HepG2 (cell line): ENCODE results near the gene C6orf136. TPM values are rescaled to one million over a fixed set of nuclear protein-coding genes. Genes with fewer than 3 reads are reported as not detected.

Source experiments
- BCL3 ChIP-seq: sonication (generic); formaldehyde crosslinking; IDR thresholded peaks from 2 replicates; pipeline ENCODE4 v1.5.1; 2020; ENCODE audit warnings: mild to moderate bottlenecking, missing genetic modification reagents, moderate library complexity
- CTCF ChIP-seq: sonication (generic); formaldehyde crosslinking; IDR thresholded peaks from 2 replicates; pipeline ENCODE4 v1.5.0; 2020; ENCODE audit warnings: mild to moderate bottlenecking, missing genetic modification reagents, moderate library complexity
- EED ChIP-seq: sonication (generic); formaldehyde crosslinking; IDR thresholded peaks from 2 replicates; pipeline ENCODE4 v1.5.0; 2020; ENCODE audit warnings: mild to moderate bottlenecking, missing genetic modification reagents
- HNRNPL ChIP-seq: fragments of 200-400 bp; formaldehyde crosslinking; IDR thresholded peaks from 2 replicates; pipeline ENCODE4 v1.6.1; 2017; ENCODE audit warnings: mild to moderate bottlenecking, low read depth, low read length
- HOXA5 ChIP-seq: sonication (generic); formaldehyde crosslinking; IDR thresholded peaks from 2 replicates; pipeline ENCODE4 v1.4.0; 2020; ENCODE audit warnings: missing genetic modification reagents
- KAT8 ChIP-seq: IDR thresholded peaks from 2 replicates; pipeline ENCODE4 v1.6.1; 2016; ENCODE audit warnings: missing genetic modification reagents, missing compliant biosample characterization
- KDM5B ChIP-seq: sonication (generic); formaldehyde crosslinking; IDR thresholded peaks from 2 replicates; pipeline ENCODE4 v1.4.0; 2020; ENCODE audit warnings: missing genetic modification reagents, mild to moderate bottlenecking, borderline replicate concordance
- PHB2 ChIP-seq: fragments of 450-650 bp; IDR thresholded peaks from 2 replicates; pipeline ENCODE4 v1.6.1; 2018; ENCODE audit not compliant: partially characterized antibody
- REL ChIP-seq: sonication (generic); formaldehyde crosslinking; conservative IDR thresholded peaks from 2 replicates; pipeline ENCODE4 v1.8.0; 2022; ENCODE audit warnings: mild to moderate bottlenecking, missing genetic modification reagents, moderate library complexity
- SAP130 ChIP-seq: IDR thresholded peaks from 2 replicates; pipeline ENCODE4 v1.6.1; 2016; ENCODE audit warnings: low read depth
- SIX1 ChIP-seq: sonication (generic); formaldehyde crosslinking; IDR thresholded peaks from 2 replicates; pipeline ENCODE4 v1.4.0; 2020; ENCODE audit warnings: missing genetic modification reagents, borderline replicate concordance
- USF2 ChIP-seq, 2 experiments: sonication (generic) in 1 of 2; formaldehyde crosslinking in 1 of 2; IDR thresholded peaks; 2 replicates each; pipeline versions ENCODE4 v1.5.1 to v1.6.1; 2011 to 2020; ENCODE audit warnings: borderline replicate concordance in 1 of 2, low read depth in 1 of 2, low read length in 1 of 2, mild to moderate bottlenecking in 1 of 2, missing genetic modification reagents in 1 of 2, moderate library complexity in 1 of 2
- ZNF367 ChIP-seq: sonication (generic); formaldehyde crosslinking; IDR thresholded peaks from 2 replicates; pipeline ENCODE4 v1.4.0; 2020; ENCODE audit warnings: missing genetic modification reagents, borderline replicate concordance
- ZNF530 ChIP-seq: sonication (generic); formaldehyde crosslinking; IDR thresholded peaks from 2 replicates; pipeline ENCODE4 v1.5.0; 2020; ENCODE audit warnings: low read depth, mild to moderate bottlenecking, missing genetic modification reagents
- ZNF639 ChIP-seq: conservative IDR thresholded peaks from 2 replicates; pipeline ENCODE4 v1.6.1; 2018; ENCODE audit warnings: missing genetic modification reagents
- ZNF670 ChIP-seq: sonication (generic); formaldehyde crosslinking; IDR thresholded peaks from 2 replicates; pipeline ENCODE4 v1.8.0; 2022; ENCODE audit warnings: mild to moderate bottlenecking, missing genetic modification reagents, borderline replicate concordance
- ZNF747 ChIP-seq: sonication (generic); formaldehyde crosslinking; IDR thresholded peaks from 2 replicates; pipeline ENCODE4 v1.8.1; 2023; ENCODE audit warnings: missing genetic modification reagents, mild to moderate bottlenecking, borderline replicate concordance
- ZNF883 ChIP-seq: sonication (generic); formaldehyde crosslinking; IDR thresholded peaks from 2 replicates; pipeline ENCODE4 v1.5.1; 2020; ENCODE audit warnings: mild to moderate bottlenecking, missing genetic modification reagents; ENCODE audit errors: not compliant biosample characterization
- polyA plus RNA-seq, 8 experiments: library from polyadenylated mRNA; depleted of rRNA in 3 of 8; stranded (reverse) in 7 of 8; unstranded in 1 of 8; fragments of >200 nt; fragmentation: Illumina TruSeq in 4 of 8; extraction: Trizol in 4 of 8; gene quantifications; 2 replicates each; pipeline versions ENCODE4 v1.2.1 to v1.2.3, GENCODE V29; 2011 to 2016; ENCODE audit warnings: low read depth in 4 of 8, missing spikeins in 1 of 8, mixed read lengths in 1 of 8; ENCODE audit not compliant: insufficient read depth in 1 of 8
- total RNA-seq, 5 experiments: library from RNA; depleted of rRNA; stranded (reverse); fragments of >200 nt; fragmentation: Illumina TruSeq; extraction: Trizol; gene quantifications; 2 replicates each; pipeline ENCODE4 v1.2.3, GENCODE V29; 2016; ENCODE audit warnings: low read depth in 1 of 5
- TF ChIP-seq, protein P1 (sequence below): sonication (generic); formaldehyde crosslinking; IDR thresholded peaks from 2 replicates; pipeline ENCODE4 v1.8.0; 2022; ENCODE audit warnings: missing genetic modification reagents, mild to moderate bottlenecking, moderate library complexity, borderline replicate concordance

The C6orf136 gene
- total and polyA plus RNA-seq, 2 of the 13 experiments (the other 11 are each of a cell fraction or from before 2014, with no cell fraction given), result 12.0 to 26.2 TPM

DNA sequence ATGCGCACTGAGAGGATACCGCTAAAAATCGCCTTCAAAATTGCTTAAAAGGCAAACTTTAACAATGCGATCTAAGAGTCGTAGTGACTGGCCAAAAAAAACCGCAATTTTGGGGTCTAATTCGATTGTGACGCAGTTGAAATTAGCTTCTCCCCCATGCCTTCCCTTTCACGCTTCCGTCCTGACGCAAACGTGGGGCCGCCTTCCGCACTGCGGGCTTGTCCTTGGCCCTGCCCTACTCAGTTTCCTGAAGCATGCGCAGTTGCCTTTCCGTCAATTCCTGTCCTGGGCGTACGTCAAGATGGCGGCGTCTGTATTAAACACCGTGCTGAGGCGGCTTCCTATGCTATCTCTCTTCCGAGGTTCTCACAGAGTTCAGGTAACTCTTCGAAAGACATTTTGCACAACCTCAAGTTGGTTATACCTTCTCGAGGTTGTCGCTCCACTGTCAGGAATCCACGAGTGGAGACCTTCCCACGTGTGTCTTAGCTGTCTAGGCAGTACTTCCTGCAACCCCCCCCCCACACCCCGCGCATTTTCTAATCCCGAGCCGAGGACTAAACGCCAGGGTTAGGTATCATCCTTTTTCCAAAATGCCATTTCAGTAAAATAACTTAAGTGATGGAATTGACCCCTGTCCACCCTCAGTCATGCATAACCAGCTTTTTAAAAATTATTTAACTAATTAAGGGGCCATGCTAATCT, 29.2 kb upstream of the C6orf136 start, which contains the start of gene MRPS18B (continued):
- no peak; the same call in 1 of the 2 replicates for TF ChIP-seq BCL3
- TF ChIP-seq EED (CRISPR knock-in tag), result no peak; the same call in 1 of the 2 replicates
- no peak for TF ChIP-seq HNRNPL
- TF ChIP-seq KAT8, result peak; percentile 88
- TF ChIP-seq KDM5B, result peak; percentile 81
- TF ChIP-seq USF2 (IDR thresholded peaks at IDR 0.05; ENCODE audit: low read depth, low read length), result no peak
- TF ChIP-seq USF2 (CRISPR knock-in tag; IDR thresholded peaks at IDR 0.05; ENCODE audit: borderline replicate concordance), result no peak; the same call in 1 of the 2 replicates
- TF ChIP-seq ZNF883, result peak; percentile 47
- no peak for TF ChIP-seq ZNF367 (CRISPR knock-in tag)
- peak; percentile 96 for TF ChIP-seq SAP130 (CRISPR knock-in tag)
- no peak for TF ChIP-seq PHB2
- no peak for TF ChIP-seq CTCF (CRISPR knock-in tag)
- no peak; the same call in 1 of the 2 replicates for TF ChIP-seq ZNF747 (CRISPR knock-in tag)
- TF ChIP-seq ZNF530, result no peak
- no peak; the same call in 1 of the 2 replicates for TF ChIP-seq ZNF639 (CRISPR knock-in tag)
- TF ChIP-seq, protein P1, sequence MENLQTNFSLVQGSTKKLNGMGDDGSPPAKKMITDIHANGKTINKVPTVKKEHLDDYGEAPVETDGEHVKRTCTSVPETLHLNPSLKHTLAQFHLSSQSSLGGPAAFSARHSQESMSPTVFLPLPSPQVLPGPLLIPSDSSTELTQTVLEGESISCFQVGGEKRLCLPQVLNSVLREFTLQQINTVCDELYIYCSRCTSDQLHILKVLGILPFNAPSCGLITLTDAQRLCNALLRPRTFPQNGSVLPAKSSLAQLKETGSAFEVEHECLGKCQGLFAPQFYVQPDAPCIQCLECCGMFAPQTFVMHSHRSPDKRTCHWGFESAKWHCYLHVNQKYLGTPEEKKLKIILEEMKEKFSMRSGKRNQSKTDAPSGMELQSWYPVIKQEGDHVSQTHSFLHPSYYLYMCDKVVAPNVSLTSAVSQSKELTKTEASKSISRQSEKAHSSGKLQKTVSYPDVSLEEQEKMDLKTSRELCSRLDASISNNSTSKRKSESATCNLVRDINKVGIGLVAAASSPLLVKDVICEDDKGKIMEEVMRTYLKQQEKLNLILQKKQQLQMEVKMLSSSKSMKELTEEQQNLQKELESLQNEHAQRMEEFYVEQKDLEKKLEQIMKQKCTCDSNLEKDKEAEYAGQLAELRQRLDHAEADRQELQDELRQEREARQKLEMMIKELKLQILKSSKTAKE (CRISPR knock-in tag), result 0 out of 2 replicates have a peak, but pooled peaks have one; percentile 25
- no peak for TF ChIP-seq REL (CRISPR knock-in tag)
- no peak; the same call in 1 of the 2 replicates for TF ChIP-seq SIX1
- TF ChIP-seq HOXA5 (CRISPR knock-in tag), result peak; percentile 67
- TF ChIP-seq ZNF670 (CRISPR knock-in tag), result no peak
